ELF-1 (cell line): ENCODE results near the gene VDAC2.
"Not testable (repeated sequence)": the region's sequence is repeated elsewhere in the genome, so short reads cannot be mapped to it uniquely, and the experiment has no call there.

ENCODE experiments used
- DNase-seq: peaks from one replicate; pipeline ENCODE4 v3.0.0-alpha.2; 2016; ENCODE audit warnings: low read depth, low spot score

VDAC2 gene

GRCh38 chr10:75210282-75211006 is at the start of gene VDAC2:
Gene VDAC2, plus strand, starts transcription at chr10:75210796. Its CDS starts 363 bp downstream, at chr10:75211159.
- DNase-seq: peak; percentile 93

GRCh38 chr10:75165684-75166622 is 44.6 kb upstream of the VDAC2 start:
- DNase-seq: no peak

GRCh38 chr10:75166623-75166972 is 44.0 kb upstream of the VDAC2 start:
- DNase-seq: no peak

- no peak for DNase-seq
Observed at GRCh38 chr10:75168275-75168674, 42.3 kb upstream of the VDAC2 start.

GRCh38 chr10:75170215-75170614 is 40.4 kb upstream of the VDAC2 start:
- no peak for DNase-seq

- DNase-seq: no peak
Observed at GRCh38 chr10:75175046-75175445, 35.5 kb upstream of the VDAC2 start.

GRCh38 chr10:75176046-75176445 is 34.5 kb upstream of the VDAC2 start:
- DNase-seq: no peak

GRCh38 chr10:75176736-75177135 is 33.9 kb upstream of the VDAC2 start:
- no peak for DNase-seq

GRCh38 chr10:75179657-75180177 is 30.9 kb upstream of the VDAC2 start:
- DNase-seq: no peak

- DNase-seq: no peak
Observed at GRCh38 chr10:75180592-75180991, 30.0 kb upstream of the VDAC2 start.

GRCh38 chr10:75181073-75181472 is 29.5 kb upstream of the VDAC2 start:
- DNase-seq: no peak

GRCh38 chr10:75186310-75186709 is 24.3 kb upstream of the VDAC2 start:
- DNase-seq: no peak

GRCh38 chr10:75187961-75188426 is 22.6 kb upstream of the VDAC2 start:
- peak; percentile 62 for DNase-seq

- DNase-seq: not testable (repeated sequence)
Observed at GRCh38 chr10:75188522-75188921, 22.1 kb upstream of the VDAC2 start.

- no peak for DNase-seq
Observed at GRCh38 chr10:75189266-75190096, 21.1 kb upstream of the VDAC2 start.

- DNase-seq: peak; percentile 18
Observed at GRCh38 chr10:75191821-75192568, 18.6 kb upstream of the VDAC2 start.

- not testable (repeated sequence) for DNase-seq
Observed at GRCh38 chr10:75194625-75195024, 16.0 kb upstream of the VDAC2 start.

- no peak for DNase-seq
Observed at GRCh38 chr10:75195035-75195763, 15.4 kb upstream of the VDAC2 start.

- no peak for DNase-seq
Observed at GRCh38 chr10:75197066-75197465, 13.5 kb upstream of the VDAC2 start.

- no peak for DNase-seq
Observed at GRCh38 chr10:75197906-75198305, 12.7 kb upstream of the VDAC2 start.
